Measurements from ENCODE around the gene NPHP1.
"Not testable (repeated sequence)": the region's sequence is repeated elsewhere in the genome, so short reads cannot be mapped to it uniquely, and the experiment has no call there.

Gene NPHP1

GRCh38 chr2:110197452-110197851 lies 7.4 kb downstream of the NPHP1 start:
- no peak for DNase-seq

- not testable (repeated sequence) for DNase-seq
These were observed 14.6 kb downstream of the NPHP1 start for GRCh38 chr2:110190169-110190568.

- no peak for DNase-seq
These were observed 22.4 kb downstream of the NPHP1 start for GRCh38 chr2:110182449-110182848.

- no peak for DNase-seq
These were observed 24.8 kb downstream of the NPHP1 start for GRCh38 chr2:110180036-110180435.

GRCh38 chr2:110173523-110173922 lies 31.3 kb downstream of the NPHP1 start:
- DNase-seq, result no peak

- no peak for DNase-seq
These were observed 32.3 kb downstream of the NPHP1 start for GRCh38 chr2:110172506-110172905.

GRCh38 chr2:110170102-110170501 lies 34.7 kb downstream of the NPHP1 start:
- no peak for DNase-seq

GRCh38 chr2:110167326-110168000 lies 37.4 kb downstream of the NPHP1 start:
- DNase-seq, result no peak

GRCh38 chr2:110166266-110166665 lies 38.5 kb downstream of the NPHP1 start:
- DNase-seq, result no peak

GRCh38 chr2:110157153-110157793 lies 47.5 kb downstream of the NPHP1 start:
- DNase-seq, result no peak

- DNase-seq, result not testable (repeated sequence)
These were observed 50.0 kb downstream of the NPHP1 start for GRCh38 chr2:110154828-110155227.

GRCh38 chr2:110154188-110154587 lies 50.6 kb downstream of the NPHP1 start:
- DNase-seq, result not testable (repeated sequence)

GRCh38 chr2:110153416-110153815 lies 51.4 kb downstream of the NPHP1 start:
- no peak for DNase-seq

- DNase-seq, result no peak
These were observed 51.9 kb downstream of the NPHP1 start for GRCh38 chr2:110152943-110153342.

- DNase-seq, result no peak
These were observed 55.2 kb downstream of the NPHP1 start for GRCh38 chr2:110149330-110150220.

GRCh38 chr2:110146945-110147332 lies 57.9 kb downstream of the NPHP1 start:
- DNase-seq, result no peak

- no peak for DNase-seq
These were observed 58.4 kb downstream of the NPHP1 start for GRCh38 chr2:110146183-110146944.

- no peak for DNase-seq
These were observed 60.8 kb downstream of the NPHP1 start for GRCh38 chr2:110143982-110144381.

GRCh38 chr2:110140401-110140800 lies 64.4 kb downstream of the NPHP1 start:
- DNase-seq, result no peak

- no peak for DNase-seq
These were observed 70.8 kb downstream of the NPHP1 start for GRCh38 chr2:110134025-110134424.

GRCh38 chr2:110131166-110131565 lies 73.6 kb downstream of the NPHP1 start:
- no peak for DNase-seq

- DNase-seq, result no peak
These were observed 74.1 kb downstream of the NPHP1 start for GRCh38 chr2:110130757-110131156.

- DNase-seq, result no peak
These were observed 77.9 kb downstream of the NPHP1 start for GRCh38 chr2:110126906-110127305.

Measured in NCI-H1436 treated with DMSO at 0.1 percent for 48 hours (cell line).